Measurements from ENCODE around the gene CATSPER3. TPM values are rescaled to one million over a fixed set of nuclear protein-coding genes. Genes with fewer than 3 reads are reported as not detected.
A peak's percentile ranks its signal among the peaks of the same experiment; 100 is the strongest.

Gene CATSPER3
- total and polyA plus RNA-seq, 11 donors, result 0.38 to 0.98 (median 0.61) TPM; not detected in 2

- WGBS, 4 donors, result 70 to 90% (median 85%) methylated on average over 3 of the region's 3 CpGs
- DNase-seq (peak in 2 of 5 donors; percentile 9 to 14), ATAC-seq (no peak)
- H3K4me1 ChIP-seq, result peaks cover 0 to 18% (median 0%) of the 10 kb centered on the region in 12 donors
- no peaks in the 10 kb centered on the region for H3K36me3 ChIP-seq
- H3K27me3 ChIP-seq, result no peaks in the 10 kb centered on the region
- no peak overlapping the region for H3K4me3 ChIP-seq
- no peak overlapping the region for H3K27ac ChIP-seq
- no peaks in the 10 kb centered on the region for H3K9me3 ChIP-seq
- intact Hi-C loops (cut with DNase I), result no loop called here
- TF ChIP-seq CTCF (IDR thresholded peaks at IDR 0.05) (no peak), POLR2A (IDR thresholded peaks at IDR 0.05) (no peak)
Measured at GRCh38 chr5:135010502-135011354, 43.0 kb downstream of the CATSPER3 start.

- peak in 2 of 5 donors; percentile 15 to 32 for DNase-seq
- intact Hi-C loops (cut with DNase I), result no loop called here
- Histone ChIP-seq H3K36me3 (no peaks in the 10 kb centered on the region), H3K4me3 (no peak overlapping the region), H3K27ac (no peak overlapping the region), H3K27me3 (no peaks in the 10 kb centered on the region), H3K4me1 (peaks cover 0 to 18% (median 0%) of the 10 kb centered on the region in 12 donors), H3K9me3 (no peaks in the 10 kb centered on the region)
- ATAC-seq, result no peak
- no peak for TF ChIP-seq POLR2A (IDR thresholded peaks at IDR 0.05)
- no peak for TF ChIP-seq CTCF (IDR thresholded peaks at IDR 0.05)
- 88 to 94% (median 92%) methylated on average over 1 to 4 of the region's 4 CpGs for WGBS, 4 donors
Measured at GRCh38 chr5:135011355-135012032, 43.8 kb downstream of the CATSPER3 start.

- H3K4me1 ChIP-seq, result peaks cover 0 to 18% (median 0%) of the 10 kb centered on the region in 12 donors
- no peak overlapping the region for H3K27ac ChIP-seq
- H3K9me3 ChIP-seq, result no peaks in the 10 kb centered on the region
- ATAC-seq (no peak), DNase-seq (peak in 2 of 5 donors; percentile 11 to 39)
- no peak overlapping the region for H3K4me3 ChIP-seq
- WGBS, 4 donors, result 80 to 93% (median 86%) methylated on average over 1 to 2 of the region's 2 CpGs
- no peaks in the 10 kb centered on the region for H3K36me3 ChIP-seq
- intact Hi-C loops (cut with DNase I), result no loop called here
- no peak for TF ChIP-seq POLR2A (IDR thresholded peaks at IDR 0.05)
- TF ChIP-seq CTCF (IDR thresholded peaks at IDR 0.05), result no peak
- H3K27me3 ChIP-seq, result no peaks in the 10 kb centered on the region
Measured at GRCh38 chr5:135012033-135012588, 44.4 kb downstream of the CATSPER3 start.

GRCh38 chr5:135012951-135013391 lies 45.3 kb downstream of the CATSPER3 start:
- Histone ChIP-seq H3K36me3 (no peaks in the 10 kb centered on the region), H3K4me3 (no peak overlapping the region), H3K9me3 (no peaks in the 10 kb centered on the region), H3K27me3 (no peaks in the 10 kb centered on the region), H3K4me1 (peaks cover 0 to 18% (median 0%) of the 10 kb centered on the region in 12 donors), H3K27ac (peak overlapping the region in 1 of 12 donors; percentile 30)
- ATAC-seq (peak; percentile 54 to 88 (median 82)), DNase-seq (peak in 2 of 5 donors; percentile 29 to 45)
- TF ChIP-seq POLR2A (IDR thresholded peaks at IDR 0.05) (no peak), CTCF (IDR thresholded peaks at IDR 0.05) (no peak)
- intact Hi-C loops (cut with DNase I), result no loop called here
- 78 to 85% (median 81%) methylated on average over 5 of the region's 5 CpGs for WGBS, 4 donors

Data from heart left ventricle (tissue), 16 donors.